Common myeloid progenitor, CD34-positive (primary cell): ENCODE data around the gene CDK14.

ENCODE experiments used
- CTCF ChIA-PET: fragments of 350-600 bp; sonication (Branson Sonifier 250); formaldehyde crosslinking; loops from one replicate; lab custom pipeline; 2021; ENCODE audit warnings: antibody characterized with exemption; lab: Charles Lee
- POLR2A ChIA-PET: fragments of 350-600 bp; sonication (Branson Sonifier 250); formaldehyde crosslinking; loops from one replicate; lab custom pipeline; 2021; ENCODE audit warnings: antibody characterized with exemption; lab: Charles Lee
- DNase-seq, 3 donors: peaks; one replicate each; pipeline versions ENCODE4 v3.0.0 to v3.0.0-alpha.2; 2013
- H3K27ac ChIP-seq, 2 experiments: 1 replicate in 1 of 2; 2 replicates in 1 of 2; pipeline ENCODE4 v1.7.0; 2013; ENCODE audit warnings: inconsistent platforms in 2 of 2, low read length in 2 of 2, mild to moderate bottlenecking in 2 of 2, low read depth in 1 of 2, moderate library complexity in 1 of 2; ENCODE audit not compliant: severe bottlenecking in 2 of 2, insufficient read depth in 1 of 2, poor library complexity in 1 of 2
- H3K27me3 ChIP-seq, 5 experiments: replicated peaks in 2 of 5; 1 replicate in 3 of 5; 2 replicates in 2 of 5; pipeline versions ENCODE4 v1.6.1 to v1.7.0; 2013; ENCODE audit warnings: low read length in 4 of 5, mild to moderate bottlenecking in 2 of 5, moderate library complexity in 2 of 5, inconsistent platforms in 1 of 5; ENCODE audit not compliant: insufficient read depth in 5 of 5, control insufficient read depth in 4 of 5
- H3K36me3 ChIP-seq, 4 experiments: 1 replicate in 2 of 4; 2 replicates in 2 of 4; pipeline versions ENCODE4 v1.6.1 to v1.7.0; 2013; ENCODE audit warnings: low read length in 3 of 4, control low read depth in 1 of 4, mild to moderate bottlenecking in 1 of 4; ENCODE audit not compliant: control insufficient read depth in 4 of 4, insufficient read depth in 4 of 4
- H3K4me1 ChIP-seq, 4 experiments: 1 replicate in 3 of 4; 2 replicates in 1 of 4; pipeline versions ENCODE4 v1.6.1 to v1.7.1; 2013; ENCODE audit warnings: low read length in 3 of 4, mild to moderate bottlenecking in 3 of 4, control low read depth in 1 of 4, inconsistent platforms in 1 of 4, moderate library complexity in 1 of 4; ENCODE audit not compliant: control insufficient read depth in 4 of 4, insufficient read depth in 4 of 4; ENCODE audit errors: control extremely low read depth in 1 of 4
- H3K4me3 ChIP-seq, 7 experiments: 1 replicate in 4 of 7; 2 replicates in 3 of 7; pipeline versions ENCODE4 v1.5.1 to v1.7.0; 2013; ENCODE audit warnings: mild to moderate bottlenecking in 7 of 7, low read length in 6 of 7, moderate library complexity in 6 of 7, inconsistent platforms in 2 of 7, low read depth in 2 of 7, control low read depth in 1 of 7; ENCODE audit not compliant: insufficient read depth in 4 of 7, control insufficient read depth in 1 of 7; ENCODE audit errors: extremely low read depth in 1 of 7
- H3K9me3 ChIP-seq, 5 experiments: 1 replicate in 4 of 5; 2 replicates in 1 of 5; pipeline versions ENCODE4 v1.6.1 to v1.7.1; 2013; ENCODE audit warnings: low read length in 4 of 5, mild to moderate bottlenecking in 2 of 5, inconsistent platforms in 1 of 5, low read depth in 1 of 5, moderate library complexity in 1 of 5; ENCODE audit not compliant: control insufficient read depth in 4 of 5, insufficient read depth in 2 of 5; ENCODE audit errors: control extremely low read depth in 1 of 5
- WGBS: methylation state at CpG from one replicate; pipeline ENCODE4 v1.1.5; 2013; ENCODE audit not compliant: insufficient coverage; 5-methylcytosine and 5-hydroxymethylcytosine counted together

Gene CDK14

GRCh38 chr7:90988516-90988915 lies 392.4 kb downstream of the CDK14 start:
- Histone ChIP-seq H3K4me3 (no peak overlapping the region), H3K27ac (no peak overlapping the region), H3K27me3 (no peaks in the 10 kb centered on the region), H3K9me3 (no peaks in the 10 kb centered on the region), H3K4me1 (no peaks in the 10 kb centered on the region), H3K36me3 (peaks cover 0 to 4% (median 0%) of the 10 kb centered on the region in 4 experiments)
- CTCF ChIA-PET: no interaction called here
- DNase-seq: no peak
- POLR2A ChIA-PET: no interaction called here
- WGBS: no CpG with 5 or more reads among the region's 1 CpG

GRCh38 chr7:90988996-90989765 lies 393.1 kb downstream of the CDK14 start:
- Histone ChIP-seq H3K4me1 (no peaks in the 10 kb centered on the region), H3K27me3 (no peaks in the 10 kb centered on the region), H3K9me3 (no peaks in the 10 kb centered on the region), H3K4me3 (no peak overlapping the region), H3K27ac (no peak overlapping the region), H3K36me3 (peaks cover 0 to 2% (median 0%) of the 10 kb centered on the region in 4 experiments)
- ChIA-PET POLR2A (no interaction called here), CTCF (no interaction called here)
- 100% methylated on average over 1 of the region's 5 CpGs for WGBS
- DNase-seq: no peak

GRCh38 chr7:90994121-90994520 lies 398.0 kb downstream of the CDK14 start:
- DNase-seq: no peak
- H3K36me3 ChIP-seq: no peaks in the 10 kb centered on the region
- WGBS: 100% methylated on average over 2 of the region's 2 CpGs
- H3K27me3 ChIP-seq: no peaks in the 10 kb centered on the region
- H3K9me3 ChIP-seq: no peaks in the 10 kb centered on the region
- no peak overlapping the region for H3K27ac ChIP-seq
- ChIA-PET POLR2A (no interaction called here), CTCF (no interaction called here)
- H3K4me3 ChIP-seq: no peak overlapping the region
- H3K4me1 ChIP-seq: no peaks in the 10 kb centered on the region

- Histone ChIP-seq H3K36me3 (no peaks in the 10 kb centered on the region), H3K4me3 (no peak overlapping the region), H3K4me1 (no peaks in the 10 kb centered on the region), H3K27ac (no peak overlapping the region), H3K9me3 (no peaks in the 10 kb centered on the region), H3K27me3 (no peaks in the 10 kb centered on the region)
- POLR2A ChIA-PET: no interaction called here
- WGBS: 100% methylated on average over 2 of the region's 5 CpGs
- CTCF ChIA-PET: no interaction called here
- DNase-seq: no peak
Observed at GRCh38 chr7:90994601-90995000, 398.5 kb downstream of the CDK14 start.

- Histone ChIP-seq H3K4me3 (no peak overlapping the region), H3K27ac (no peak overlapping the region), H3K27me3 (no peaks in the 10 kb centered on the region), H3K36me3 (no peaks in the 10 kb centered on the region), H3K4me1 (no peaks in the 10 kb centered on the region), H3K9me3 (no peaks in the 10 kb centered on the region)
- ChIA-PET CTCF (no interaction called here), POLR2A (no interaction called here)
- DNase-seq: no peak
- no CpG with 5 or more reads among the region's 2 CpGs for whole genome bisulfite sequencing
Observed at GRCh38 chr7:90995996-90996395, 399.9 kb downstream of the CDK14 start.

GRCh38 chr7:90999989-91000979 lies 404.2 kb downstream of the CDK14 start:
- Histone ChIP-seq H3K36me3 (peaks cover 0 to 10% (median 0%) of the 10 kb centered on the region in 4 experiments), H3K27ac (no peak overlapping the region), H3K27me3 (no peaks in the 10 kb centered on the region), H3K9me3 (no peaks in the 10 kb centered on the region), H3K4me3 (no peak overlapping the region), H3K4me1 (no peaks in the 10 kb centered on the region)
- ChIA-PET CTCF (no interaction called here), POLR2A (no interaction called here)
- no peak for DNase-seq
- no CpG with 5 or more reads among the region's 5 CpGs for WGBS

GRCh38 chr7:91005024-91005423 lies 408.9 kb downstream of the CDK14 start:
- Histone ChIP-seq H3K27me3 (no peaks in the 10 kb centered on the region), H3K4me3 (no peak overlapping the region), H3K27ac (no peak overlapping the region), H3K9me3 (no peaks in the 10 kb centered on the region), H3K36me3 (peaks cover 0 to 11% (median 0%) of the 10 kb centered on the region in 4 experiments), H3K4me1 (no peaks in the 10 kb centered on the region)
- DNase-seq: no peak
- WGBS: 87% methylated on average over 4 of the region's 4 CpGs
- POLR2A ChIA-PET: no interaction called here
- CTCF ChIA-PET: no interaction called here
